H1 (cell line): ENCODE results near the gene SAG. TPM values are rescaled to one million over a fixed set of nuclear protein-coding genes. Genes with fewer than 3 reads are reported as not detected.

Experiments
- CHD7 ChIP-seq: fragments of 300-600 bp; sonication (generic); IDR thresholded peaks from 2 replicates; pipeline ENCODE4 v1.7.1; 2012; ENCODE audit warnings: low read length, moderate library complexity, mild to moderate bottlenecking, inconsistent platforms; ENCODE audit not compliant: insufficient replicate concordance
- KDM5A ChIP-seq: fragments of 200-600 bp; IDR thresholded peaks from 2 replicates; pipeline ENCODE4 v1.7.1; 2012; ENCODE audit warnings: mild to moderate bottlenecking, low read length, inconsistent platforms, mixed read lengths
- POU5F1 ChIP-seq: IDR thresholded peaks from 2 replicates; pipeline ENCODE4 v1.6.1; 2011; ENCODE audit warnings: low read depth, mild to moderate bottlenecking, low read length, moderate library complexity
- RNF2 ChIP-seq: fragments of 200-900, 300-1000 bp; sonication (generic); IDR thresholded peaks from 2 replicates; pipeline ENCODE4 v1.7.1; 2016; ENCODE audit warnings: borderline replicate concordance, low read depth, mild to moderate bottlenecking, antibody characterized with exemption, low read length; ENCODE audit not compliant: poor library complexity, severe bottlenecking; ENCODE audit errors: missing control alignments
- USF2 ChIP-seq: IDR thresholded peaks from 2 replicates; pipeline ENCODE4 v1.6.1; 2011; ENCODE audit warnings: low read length, improper control_type of control experiment
- polyA plus RNA-seq, 7 experiments: library from polyadenylated mRNA; depleted of rRNA in 3 of 7; stranded (reverse) in 5 of 7; unstranded in 2 of 7; fragments of >200 nt in 5 of 7; fragments of 200-250 nt in 2 of 7; gene quantifications; 1 replicate in 5 of 7; 2 replicates in 1 of 7; 4 replicates in 1 of 7; pipeline versions ENCODE4 v1.2.1 to v1.2.3, GENCODE V29; 2011 to 2013; ENCODE audit warnings: missing spikeins in 2 of 7, mixed read lengths in 2 of 7
- total RNA-seq: library from RNA; stranded (reverse); fragmentation: NEBNext Ultra II Directional; extraction: Animal tissue kit (Norgen Biotek cat#: 25700); gene quantifications from 2 replicates; pipeline ENCODE4 v1.2.1, GENCODE V29; 2021

Gene SAG
- total and polyA plus RNA-seq, 2 of the 8 experiments (the other 6 are each of a cell fraction or from before 2014, with no cell fraction given): not detected

GRCh38 chr2:233301248-233301647 is 6.4 kb upstream of the SAG start (continued):
- TF ChIP-seq CHD7 (no peak), POU5F1 (no peak), RNF2 (no peak), KDM5A (no peak), USF2 (no peak)
